Sigmoid colon (tissue), 7 donors: ENCODE results near the gene DDB1. TPM values are rescaled to one million over a fixed set of nuclear protein-coding genes. Genes with fewer than 3 reads are reported as not detected.

Experiments used
- DNase-seq: peaks from one replicate; pipeline ENCODE4 v3.0.0-alpha.2; 2019
- H3K27ac ChIP-seq, 4 donors: fragments of 200-600 bp; sonication (generic); one replicate each; pipeline ENCODE4 v1.5.1; 2016 to 2019; ENCODE audit warnings: mild to moderate bottlenecking in 1 of 4
- H3K27me3 ChIP-seq, 3 donors: fragments of 200-600 bp; sonication (generic); one replicate each; pipeline ENCODE4 v1.5.1; 2019; ENCODE audit warnings: mild to moderate bottlenecking in 1 of 3
- H3K36me3 ChIP-seq, 4 donors: fragments of 200-600 bp; sonication (generic); one replicate each; pipeline ENCODE4 v1.5.1; 2016 to 2019
- H3K4me1 ChIP-seq, 4 donors: fragments of 200-600 bp; sonication (generic); one replicate each; pipeline ENCODE4 v1.5.1; 2017 to 2019
- H3K4me3 ChIP-seq, 4 donors: fragments of 200-600 bp; sonication (generic); one replicate each; pipeline ENCODE4 v1.5.1; 2017 to 2019; ENCODE audit warnings: mild to moderate bottlenecking in 2 of 4, moderate library complexity in 1 of 4
- H3K9me3 ChIP-seq, 4 donors: fragments of 200-600 bp in 3 of 4; sonication (generic) in 3 of 4; one replicate each; pipeline versions ENCODE4 v1.5.1 to v1.6.1; 2013 to 2019
- EP300 ChIP-seq, 4 donors: sonication (generic); formaldehyde crosslinking; IDR thresholded peaks; one replicate each; pipeline ENCODE4 v1.6.1; 2017; ENCODE audit warnings: antibody characterized with exemption in 4 of 4
- POLR2A ChIP-seq, 2 donors: fragments of 450-650 bp; IDR thresholded peaks; one replicate each; pipeline ENCODE4 v1.6.1; 2016; ENCODE audit warnings: antibody characterized with exemption in 2 of 2, mild to moderate bottlenecking in 2 of 2, moderate library complexity in 2 of 2
- POLR2AphosphoS5 ChIP-seq, 4 donors: sonication (generic); formaldehyde crosslinking; IDR thresholded peaks; one replicate each; pipeline ENCODE4 v1.6.1; 2017; ENCODE audit warnings: antibody characterized with exemption in 4 of 4
- WGBS, 2 donors: extraction: QIAGEN DNeasy Blood & Tissue Kit; methylation state at CpG; one replicate each; pipeline ENCODE4 v1.1.7; 2013; 5-methylcytosine and 5-hydroxymethylcytosine counted together
- intact Hi-C: fragments of 100-400 bp; cut with DNase I; formaldehyde crosslinking; loops from one replicate; pipeline ENCODE4 v1.15.1; 2023
- polyA plus RNA-seq, 3 donors: library from polyadenylated mRNA; stranded (reverse); fragments of 200-250 nt; gene quantifications; one replicate each; pipeline ENCODE4 v1.2.3, GENCODE V29; 2013
- total RNA-seq, 4 donors: library from RNA; depleted of rRNA; stranded (reverse); fragments of >200 nt; gene quantifications; one replicate each; pipeline ENCODE4 v1.1.0, GENCODE V29; 2016
- TF ChIP-seq, protein P1 (sequence below), 4 experiments: fragments of 450-650 bp in 3 of 4; fragments of 200-600 bp in 1 of 4; IDR thresholded peaks; one replicate each; pipeline ENCODE4 v1.5.1; 2016 to 2019; ENCODE audit warnings: antibody characterized with exemption in 4 of 4, mild to moderate bottlenecking in 3 of 4, moderate library complexity in 2 of 4
- donor health status: healthy with polysubstance abuse.
- donor health status: Bipolar disorder and iron deficiency.
- donor health status: healthy.

DDB1 gene
- total and polyA plus RNA-seq, 7 donors, result 68.2 to 120 (median 103) TPM

DNA sequence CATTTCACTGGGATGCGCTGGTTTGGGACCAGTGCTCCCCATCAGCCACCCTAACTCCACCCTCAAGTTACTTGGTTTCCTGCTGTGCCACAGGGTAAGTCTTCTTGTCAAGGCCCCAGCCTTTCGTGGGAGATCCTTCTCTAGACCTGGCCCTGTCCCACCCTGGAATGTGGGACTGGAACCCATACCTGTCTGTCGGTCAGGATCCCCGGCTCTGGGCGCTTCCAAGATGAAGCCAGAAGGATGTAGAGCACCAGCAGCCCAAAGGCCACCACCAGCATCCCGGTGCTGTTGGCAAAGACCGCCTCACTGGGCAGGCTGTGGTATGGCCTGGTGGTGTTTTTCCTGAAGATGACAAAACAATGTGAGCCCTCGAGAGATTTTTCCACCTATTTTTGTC lies 17.9 kb upstream of the DDB1 start:
- Histone ChIP-seq H3K36me3 (peaks cover 0 to 90% (median 47%) of the 10 kb centered on the region in 4 donors), H3K9me3 (no peaks in the 10 kb centered on the region), H3K4me3 (no peak overlapping the region), H3K27ac (no peak overlapping the region), H3K4me1 (no peaks in the 10 kb centered on the region), H3K27me3 (no peaks in the 10 kb centered on the region)
- TF ChIP-seq, protein P1, sequence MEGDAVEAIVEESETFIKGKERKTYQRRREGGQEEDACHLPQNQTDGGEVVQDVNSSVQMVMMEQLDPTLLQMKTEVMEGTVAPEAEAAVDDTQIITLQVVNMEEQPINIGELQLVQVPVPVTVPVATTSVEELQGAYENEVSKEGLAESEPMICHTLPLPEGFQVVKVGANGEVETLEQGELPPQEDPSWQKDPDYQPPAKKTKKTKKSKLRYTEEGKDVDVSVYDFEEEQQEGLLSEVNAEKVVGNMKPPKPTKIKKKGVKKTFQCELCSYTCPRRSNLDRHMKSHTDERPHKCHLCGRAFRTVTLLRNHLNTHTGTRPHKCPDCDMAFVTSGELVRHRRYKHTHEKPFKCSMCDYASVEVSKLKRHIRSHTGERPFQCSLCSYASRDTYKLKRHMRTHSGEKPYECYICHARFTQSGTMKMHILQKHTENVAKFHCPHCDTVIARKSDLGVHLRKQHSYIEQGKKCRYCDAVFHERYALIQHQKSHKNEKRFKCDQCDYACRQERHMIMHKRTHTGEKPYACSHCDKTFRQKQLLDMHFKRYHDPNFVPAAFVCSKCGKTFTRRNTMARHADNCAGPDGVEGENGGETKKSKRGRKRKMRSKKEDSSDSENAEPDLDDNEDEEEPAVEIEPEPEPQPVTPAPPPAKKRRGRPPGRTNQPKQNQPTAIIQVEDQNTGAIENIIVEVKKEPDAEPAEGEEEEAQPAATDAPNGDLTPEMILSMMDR (IDR thresholded peaks at IDR 0.05), result no peak
- TF ChIP-seq EP300 (IDR thresholded peaks at IDR 0.05), result no peak
- intact Hi-C loops, result no loop called here
- 93 to 97% methylated on average over 8 of the region's 8 CpGs for WGBS, 2 donors
- DNase-seq, result no peak

DNA sequence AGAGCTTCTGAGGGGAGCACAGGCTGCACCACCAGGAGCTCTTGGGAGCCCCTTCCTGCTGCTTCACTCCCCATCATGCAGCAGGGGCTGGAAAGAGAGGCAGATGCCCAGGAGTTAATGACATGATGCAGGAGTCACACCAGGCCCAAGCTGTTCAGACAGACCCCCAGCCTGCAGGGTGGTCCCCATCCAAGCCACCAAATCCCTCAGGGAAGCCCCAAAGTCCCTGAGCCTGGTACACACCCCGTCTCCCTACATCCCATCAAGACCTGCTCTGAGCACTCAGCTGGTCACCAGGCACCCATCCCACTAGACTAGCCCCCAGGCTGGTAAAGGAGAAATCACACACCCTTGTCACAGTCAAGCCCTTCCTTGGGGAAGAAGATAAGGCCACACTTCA lies 17.4 kb upstream of the DDB1 start:
- H3K4me1 ChIP-seq, result no peaks in the 10 kb centered on the region
- WGBS, 2 donors, result 90 to 98% methylated on average over 1 of the region's 1 CpG
- TF ChIP-seq POLR2A (IDR thresholded peaks at IDR 0.05) (no peak), POLR2AphosphoS5 (IDR thresholded peaks at IDR 0.05) (no peak), EP300 (IDR thresholded peaks at IDR 0.05) (no peak)
- TF ChIP-seq, protein P1 (IDR thresholded peaks at IDR 0.05), result no peak
- no peak overlapping the region for H3K27ac ChIP-seq
- intact Hi-C loops, result no loop called here
- DNase-seq, result no peak
- H3K9me3 ChIP-seq, result no peaks in the 10 kb centered on the region
- H3K27me3 ChIP-seq, result no peaks in the 10 kb centered on the region
- H3K36me3 ChIP-seq, result peaks cover 0 to 86% (median 47%) of the 10 kb centered on the region in 4 donors
- no peak overlapping the region for H3K4me3 ChIP-seq

DNA sequence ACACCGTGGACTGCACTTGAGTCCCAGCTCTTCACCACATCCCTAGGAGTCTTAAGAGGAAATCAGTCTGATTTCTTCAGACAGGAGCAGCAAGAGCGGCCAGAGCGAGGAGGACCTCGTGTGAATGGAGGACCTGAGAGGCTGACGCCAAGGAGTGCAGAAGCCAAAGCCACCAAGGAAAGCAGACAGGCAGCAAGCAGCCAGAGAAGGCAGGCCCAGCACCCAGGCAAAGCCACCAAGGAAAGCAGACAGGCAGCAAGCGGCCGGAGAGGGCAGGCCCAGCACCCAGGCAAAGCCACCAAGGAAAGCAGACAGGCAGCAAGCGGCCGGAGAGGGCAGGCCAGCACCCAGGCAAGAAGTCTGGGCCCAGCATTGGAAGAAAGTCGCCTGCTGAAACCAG lies 17.0 kb upstream of the DDB1 start:
- no peak overlapping the region for H3K27ac ChIP-seq
- WGBS, 2 donors, result 95 to 96% methylated on average over 10 of the region's 10 CpGs

DNA sequence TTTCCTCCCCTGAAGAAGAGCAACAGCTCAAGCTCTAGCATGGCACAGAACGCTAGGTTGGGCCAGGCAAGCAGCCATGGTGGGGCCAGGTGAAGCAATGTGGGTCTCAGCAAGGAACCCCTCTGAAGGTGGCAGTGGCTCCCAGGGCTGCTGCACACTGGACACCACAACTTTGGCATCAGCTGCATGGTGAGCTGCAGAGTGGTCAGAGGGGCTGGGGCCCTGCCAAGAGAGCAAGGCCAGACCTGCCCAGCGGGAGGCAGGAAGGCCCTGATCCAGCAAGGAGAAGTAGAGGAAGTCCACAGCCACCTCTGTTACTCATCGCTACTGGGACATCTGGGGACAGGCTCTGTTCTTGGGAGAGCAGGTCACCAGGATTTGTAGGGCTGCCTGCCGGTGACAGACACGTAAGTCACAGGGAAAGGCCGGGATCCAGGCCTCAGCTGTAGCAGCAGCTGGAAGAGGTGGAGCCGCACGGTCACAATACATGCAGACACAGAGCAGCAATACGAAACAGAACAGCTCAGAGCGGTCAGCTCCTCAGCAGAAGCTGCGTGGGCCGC lies 16.4 kb upstream of the DDB1 start:
- H3K27me3 ChIP-seq, result no peaks in the 10 kb centered on the region
- peaks cover 0 to 79% (median 47%) of the 10 kb centered on the region in 4 donors for H3K36me3 ChIP-seq
- no peaks in the 10 kb centered on the region for H3K4me1 ChIP-seq
- 93 to 94% methylated on average over 12 of the region's 12 CpGs for WGBS, 2 donors
- DNase-seq, result no peak
- TF ChIP-seq EP300 (IDR thresholded peaks at IDR 0.05), result no peak
- TF ChIP-seq POLR2A (IDR thresholded peaks at IDR 0.05), result no peak
- TF ChIP-seq, protein P1 (IDR thresholded peaks at IDR 0.05), result no peak
- no peak for TF ChIP-seq POLR2AphosphoS5 (IDR thresholded peaks at IDR 0.05)
- no peak overlapping the region for H3K4me3 ChIP-seq
- no peaks in the 10 kb centered on the region for H3K9me3 ChIP-seq
- H3K27ac ChIP-seq, result no peak overlapping the region
- intact Hi-C loops, result no loop called here

More for the DNA sequence above, 17.0 kb upstream of the DDB1 start:
- no peaks in the 10 kb centered on the region for H3K27me3 ChIP-seq
- H3K4me1 ChIP-seq, result no peaks in the 10 kb centered on the region
- no peak overlapping the region for H3K4me3 ChIP-seq
- TF ChIP-seq, protein P1 (IDR thresholded peaks at IDR 0.05), result no peak
- TF ChIP-seq POLR2A (IDR thresholded peaks at IDR 0.05), result no peak
- TF ChIP-seq EP300 (IDR thresholded peaks at IDR 0.05), result no peak
- TF ChIP-seq POLR2AphosphoS5 (IDR thresholded peaks at IDR 0.05), result no peak
- no peaks in the 10 kb centered on the region for H3K9me3 ChIP-seq
- no peak for DNase-seq
- peaks cover 0 to 83% (median 47%) of the 10 kb centered on the region in 4 donors for H3K36me3 ChIP-seq
- intact Hi-C loops, result no loop called here

DNA sequence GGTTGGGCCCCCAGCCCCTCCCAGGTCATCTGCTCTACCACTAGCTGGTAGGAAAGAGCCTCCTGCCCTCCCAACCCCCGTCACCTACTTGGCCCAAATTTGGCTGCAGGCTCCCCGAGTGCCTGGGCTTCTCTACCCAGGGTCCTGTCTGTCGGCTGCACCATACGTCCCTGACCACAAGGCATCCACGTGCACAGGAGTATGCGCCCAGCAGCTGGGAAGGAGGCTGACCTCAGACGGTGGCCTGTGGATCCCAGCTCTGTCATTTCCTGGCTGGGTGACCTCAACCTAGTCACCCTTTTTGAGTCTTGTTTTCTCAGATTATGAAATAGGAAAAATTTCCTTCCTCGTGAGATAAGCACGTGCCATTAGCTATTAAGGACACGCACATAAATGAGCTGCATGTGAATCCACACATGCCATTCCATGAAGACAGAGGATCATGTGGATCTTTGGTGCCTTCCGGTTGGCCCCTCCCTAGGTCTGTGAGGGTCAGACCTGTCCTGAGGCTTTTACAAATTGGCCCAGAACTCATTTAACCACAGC lies 15.1 kb upstream of the DDB1 start:
- Histone ChIP-seq H3K27me3 (no peaks in the 10 kb centered on the region), H3K4me3 (no peak overlapping the region), H3K36me3 (peaks cover 0 to 66% (median 36%) of the 10 kb centered on the region in 4 donors), H3K9me3 (no peaks in the 10 kb centered on the region), H3K27ac (no peak overlapping the region), H3K4me1 (no peaks in the 10 kb centered on the region)
- DNase-seq, result no peak
- intact Hi-C loops, result no loop called here
- TF ChIP-seq, protein P1 (IDR thresholded peaks at IDR 0.05), result no peak
- no peak for TF ChIP-seq EP300 (IDR thresholded peaks at IDR 0.05)
- no peak for TF ChIP-seq POLR2AphosphoS5 (IDR thresholded peaks at IDR 0.05)
- no peak for TF ChIP-seq POLR2A (IDR thresholded peaks at IDR 0.05)
- WGBS, 2 donors, result 86% methylated on average over 11 of the region's 11 CpGs
